ENCODE measurements around the gene FOXC1. TPM values are rescaled to one million over a fixed set of nuclear protein-coding genes. Genes with fewer than 3 reads are reported as not detected.

The FOXC1 gene
- total RNA-seq, 4 donors from 2014 or later = 7.1 to 39.2 (median 27.5) TPM

DNA sequence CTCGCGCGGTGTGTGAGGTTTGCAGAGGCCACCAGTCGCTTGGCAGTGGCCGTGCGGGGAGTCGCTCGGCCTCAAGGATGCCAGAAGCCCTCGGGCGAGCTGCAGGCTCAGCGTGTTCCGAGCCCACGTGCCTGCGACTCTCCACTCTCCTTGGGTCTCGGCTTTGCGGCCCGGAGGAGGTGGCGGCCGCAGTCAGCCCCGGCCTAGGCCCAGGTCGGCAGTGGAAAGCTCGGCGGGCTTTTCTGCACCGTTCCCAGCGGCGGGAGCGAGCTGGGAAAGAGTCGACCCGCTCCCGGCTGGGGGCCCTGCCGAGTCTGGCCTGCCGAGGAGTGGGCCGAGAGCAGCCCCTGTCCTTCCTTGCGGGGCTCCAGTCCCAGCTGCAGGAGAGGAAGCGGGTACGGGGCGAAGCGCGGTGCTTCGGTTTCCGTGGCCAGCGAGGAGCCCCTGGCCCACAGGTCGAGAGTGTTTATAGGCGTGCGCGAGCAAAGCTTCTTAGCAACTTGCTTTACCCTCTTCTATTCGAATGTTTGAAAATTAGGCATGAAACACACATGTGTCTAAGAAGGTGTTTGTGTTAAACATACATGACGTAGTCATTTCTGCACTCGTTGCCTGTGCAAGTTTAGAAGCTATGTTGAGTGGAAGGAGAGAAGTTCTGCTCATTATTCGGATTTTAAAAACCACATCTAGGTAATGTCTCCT, 5.6 kb downstream of the FOXC1 start:
- TF ChIP-seq POLR2A (IDR thresholded peaks at IDR 0.05) = no peak
- no peak for TF ChIP-seq CTCF (IDR thresholded peaks at IDR 0.05)
- 71 to 73% methylated on average over 34 to 35 of the region's 50 CpGs for WGBS, 2 donors
- intact Hi-C loops (cut with DNase I; ENCODE audit: low total_unique reads) = no loop called here
- no peak overlapping the region for H3K4me3 ChIP-seq (ENCODE audit: low read depth, poor library complexity, severe bottlenecking)
- DNase-seq (ENCODE audit: low spot score in 2 of 2) = no peak

- no peak for DNase-seq (ENCODE audit: low spot score in 2 of 2)
- no peak overlapping the region for H3K4me3 ChIP-seq (ENCODE audit: low read depth, poor library complexity, severe bottlenecking)
- intact Hi-C loops (cut with DNase I; ENCODE audit: low total_unique reads) = no loop called here
- TF ChIP-seq CTCF (IDR thresholded peaks at IDR 0.05) = no peak
- no peak for TF ChIP-seq POLR2A (IDR thresholded peaks at IDR 0.05)
- 74 to 76% methylated on average over 10 of the region's 10 CpGs for WGBS, 2 donors
Observed at GRCh38 chr6:1615853-1616420, 6.2 kb downstream of the FOXC1 start.

GRCh38 chr6:1616701-1617463, 7.2 kb downstream of the FOXC1 start:
- DNase-seq (ENCODE audit: low spot score in 2 of 2) = no peak
- intact Hi-C loops (cut with DNase I; ENCODE audit: low total_unique reads) = no loop called here
- TF ChIP-seq POLR2A (IDR thresholded peaks at IDR 0.05) (no peak), CTCF (IDR thresholded peaks at IDR 0.05) (no peak)
- H3K4me3 ChIP-seq (ENCODE audit: low read depth, poor library complexity, severe bottlenecking) = no peak overlapping the region
- WGBS, 2 donors = 79 to 80% methylated on average over 11 of the region's 11 CpGs

GRCh38 chr6:1617466-1618310, 8.0 kb downstream of the FOXC1 start:
- TF ChIP-seq CTCF (IDR thresholded peaks at IDR 0.05) (no peak), POLR2A (IDR thresholded peaks at IDR 0.05) (no peak)
- H3K4me3 ChIP-seq (ENCODE audit: low read depth, poor library complexity, severe bottlenecking) = no peak overlapping the region
- intact Hi-C loops (cut with DNase I; ENCODE audit: low total_unique reads) = no loop called here
- 81 to 85% methylated on average over 21 of the region's 21 CpGs for WGBS, 2 donors
- DNase-seq (ENCODE audit: low spot score in 2 of 2) = no peak

DNA sequence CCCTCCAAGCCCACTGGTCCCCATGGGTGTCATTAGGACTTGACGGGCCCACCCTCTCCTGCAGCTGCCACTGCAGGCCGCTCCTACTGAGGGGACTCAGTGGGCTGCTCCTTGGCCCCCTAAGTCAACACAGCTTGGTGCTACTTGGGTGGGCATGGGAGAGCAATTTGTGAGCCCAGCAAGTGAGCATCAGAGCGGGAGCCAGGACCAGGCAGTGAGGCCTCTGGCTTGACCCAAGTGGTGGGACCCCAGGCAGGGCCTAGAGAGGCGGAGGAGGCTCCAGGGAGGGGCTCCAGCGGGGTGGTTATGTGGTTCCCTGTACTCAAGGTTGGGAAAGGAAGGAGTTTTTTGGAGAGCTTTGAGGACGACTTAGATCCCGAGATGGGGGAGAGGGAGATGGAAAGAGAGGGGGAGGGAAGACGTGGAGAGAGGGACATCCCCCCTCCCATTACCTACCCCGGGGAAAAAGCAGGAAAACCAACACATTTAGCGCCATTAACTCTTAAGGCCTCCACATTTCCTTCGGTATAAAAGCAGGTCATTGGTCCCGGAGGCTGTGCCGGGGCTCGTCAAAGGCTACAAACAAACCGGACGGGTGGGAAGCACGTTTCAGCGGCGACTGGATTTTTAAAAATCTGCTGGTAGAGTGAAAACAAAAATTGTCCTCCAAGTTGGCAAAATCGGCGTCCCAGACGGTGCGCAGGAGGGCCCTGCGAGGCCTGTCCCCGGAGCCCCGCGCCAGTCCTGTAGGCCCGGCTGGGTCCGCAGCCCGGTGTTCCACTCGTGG, 8.8 kb downstream of the FOXC1 start:
- 73% methylated on average over 30 to 31 of the region's 31 CpGs for WGBS, 2 donors
- intact Hi-C loops (cut with DNase I; ENCODE audit: low total_unique reads) = no loop called here
- no peak for TF ChIP-seq POLR2A (IDR thresholded peaks at IDR 0.05)
- TF ChIP-seq CTCF (IDR thresholded peaks at IDR 0.05) = no peak
- no peak for DNase-seq (ENCODE audit: low spot score in 2 of 2)
- no peak overlapping the region for H3K4me3 ChIP-seq (ENCODE audit: low read depth, poor library complexity, severe bottlenecking)
